A549 (cell line): ENCODE results near the gene RHOT2. TPM values are rescaled to one million over a fixed set of nuclear protein-coding genes. Genes with fewer than 3 reads are reported as not detected.

Experiments used
- ATAC-seq, 2 experiments: fragments of 200-7000 bp in 1 of 2; fragments of >200 bp in 1 of 2; cut with Nextera tagmentation in 1 of 2; cut with Tn5 transposase in 1 of 2; 3 replicates each; pipeline versions ENCODE4 v1.8.0 to v1.9.1; 2018 to 2020; ENCODE audit warnings: mild to moderate bottlenecking in 1 of 2, moderate library complexity in 1 of 2
- CTCF ChIA-PET: fragments of 300-600 bp; sonication (Branson Sonifier 250); formaldehyde crosslinking; extraction: SDS; loops from one replicate; lab custom pipeline; 2021; ENCODE audit warnings: antibody characterized with exemption, inconsistent platforms; lab: Yijun Ruan, JAX
- POLR2A ChIA-PET: fragments of 350-600 bp; formaldehyde crosslinking; extraction: SDS; loops from one replicate; lab custom pipeline; 2021; ENCODE audit warnings: antibody characterized with exemption, inconsistent platforms; lab: Yijun Ruan, JAX
- DNase-seq, 2 experiments: peaks; one replicate each; pipeline versions ENCODE4 v3.0.0 to v3.0.0-alpha.2; 2011 to 2016; ENCODE audit warnings: low read depth in 1 of 2, low spot score in 1 of 2
- FAIRE-seq: peaks from 2 replicates; lab custom pipeline; 2011; peaks lifted over from hg19 to GRCh38; lab: Jason Lieb, UNC
- H3K27ac ChIP-seq, 2 experiments: fragments of >200 bp; sonication (Bioruptor Twin); formaldehyde crosslinking; 3 replicates each; pipeline ENCODE4 v1.5.1; 2016 to 2017
- H3K4me1 ChIP-seq: fragments of >200 bp; sonication (Bioruptor Twin); formaldehyde crosslinking; 3 replicates; pipeline ENCODE4 v1.6.1; 2016
- H3K4me2 ChIP-seq: fragments of >200 bp; sonication (Bioruptor Twin); formaldehyde crosslinking; 3 replicates; pipeline ENCODE4 v1.6.1; 2016
- H3K4me3 ChIP-seq: fragments of >200 bp; sonication (Bioruptor Twin); formaldehyde crosslinking; 3 replicates; pipeline ENCODE4 v1.5.1; 2016
- H3K9me3 ChIP-seq: fragments of >200 bp; sonication (Bioruptor Twin); formaldehyde crosslinking; 3 replicates; pipeline ENCODE4 v1.6.1; 2016
- CBX8 ChIP-seq: fragments of 200-600 bp; sonication (generic); IDR thresholded peaks from 2 replicates; pipeline ENCODE4 v1.6.1; 2016
- CHD4 ChIP-seq: fragments of 200-600 bp; sonication (generic); IDR thresholded peaks from 2 replicates; pipeline ENCODE4 v1.6.1; 2016; ENCODE audit warnings: antibody characterized with exemption, mild to moderate bottlenecking, borderline replicate concordance
- HOXA7 ChIP-seq: fragments of 250-450 bp; sonication (Bioruptor Pico); IDR thresholded peaks from 2 replicates; pipeline ENCODE4 v1.5.0; 2020; ENCODE audit warnings: mild to moderate bottlenecking, moderate library complexity
- KDM5A ChIP-seq: fragments of 200-600 bp; sonication (generic); IDR thresholded peaks from 2 replicates; pipeline ENCODE4 v1.6.1; 2016; ENCODE audit warnings: antibody characterized with exemption, mild to moderate bottlenecking
- MAZ ChIP-seq: fragments of 150-350 bp; IDR thresholded peaks from 2 replicates; pipeline ENCODE4 v1.6.1; 2014; ENCODE audit warnings: antibody characterized with exemption, low read depth, low read length, borderline replicate concordance
- MYC ChIP-seq: IDR thresholded peaks from 2 replicates; pipeline ENCODE4 v1.6.1; 2012; ENCODE audit warnings: mild to moderate bottlenecking, inconsistent platforms, low read length, improper control_type of control experiment, borderline replicate concordance
- RARB ChIP-seq: fragments of 250-450 bp; sonication (Bioruptor Pico); IDR thresholded peaks from 2 replicates; pipeline ENCODE4 v1.8.0; 2021; ENCODE audit warnings: mild to moderate bottlenecking, moderate library complexity
- SMC3 ChIP-seq: fragments of >200 bp; sonication (Bioruptor Twin); formaldehyde crosslinking; IDR thresholded peaks from 3 replicates; pipeline ENCODE4 v1.6.1; 2018; ENCODE audit warnings: inconsistent platforms
- ZNF302 ChIP-seq: fragments of 250-450 bp; sonication (Bioruptor Pico); IDR thresholded peaks from 2 replicates; pipeline ENCODE4 v1.9.0; 2021; ENCODE audit warnings: inconsistent platforms, mild to moderate bottlenecking, moderate library complexity
- WGBS: methylation state at CpG from one replicate; pipeline ENCODE4 v1.1.6; 2017; ENCODE audit errors: missing lambda C conversion rate; 5-methylcytosine and 5-hydroxymethylcytosine counted together
- polyA plus RNA-seq, 4 experiments: library from polyadenylated mRNA; depleted of rRNA in 3 of 4; stranded (reverse); fragments of >200 nt; fragmentation: RNase III in 1 of 4; extraction: RNeasy Plus Mini Kit Qiagen cat#74134 plus additional on column Dnase treatment in 1 of 4; gene quantifications; 2 replicates in 3 of 4; 3 replicates in 1 of 4; pipeline ENCODE4 v1.2.3, GENCODE V29; 2011 to 2017
- TF ChIP-seq, protein P1 (sequence below): fragments of >200 bp; sonication (Bioruptor Twin); formaldehyde crosslinking; IDR thresholded peaks from 2 replicates; pipeline ENCODE4 v1.6.1; 2016
- TF ChIP-seq, protein P2 (sequence below): fragments of 200-600 bp; sonication (generic); IDR thresholded peaks from 2 replicates; pipeline ENCODE4 v1.6.1; 2016; ENCODE audit warnings: antibody characterized with exemption, mild to moderate bottlenecking, moderate library complexity
- TF ChIP-seq, protein P3 (sequence below): IDR thresholded peaks from 2 replicates; pipeline ENCODE4 v1.6.1; 2012
- TF ChIP-seq, protein P4 (sequence below): fragments of >200 bp; sonication (Bioruptor Twin); formaldehyde crosslinking; IDR thresholded peaks from 3 replicates; pipeline ENCODE4 v1.5.1; 2016

Gene RHOT2
- polyA plus RNA-seq, 2 of the 4 experiments (the other 2 are of a cell fraction), result 38.0 to 83.1 TPM

DNA sequence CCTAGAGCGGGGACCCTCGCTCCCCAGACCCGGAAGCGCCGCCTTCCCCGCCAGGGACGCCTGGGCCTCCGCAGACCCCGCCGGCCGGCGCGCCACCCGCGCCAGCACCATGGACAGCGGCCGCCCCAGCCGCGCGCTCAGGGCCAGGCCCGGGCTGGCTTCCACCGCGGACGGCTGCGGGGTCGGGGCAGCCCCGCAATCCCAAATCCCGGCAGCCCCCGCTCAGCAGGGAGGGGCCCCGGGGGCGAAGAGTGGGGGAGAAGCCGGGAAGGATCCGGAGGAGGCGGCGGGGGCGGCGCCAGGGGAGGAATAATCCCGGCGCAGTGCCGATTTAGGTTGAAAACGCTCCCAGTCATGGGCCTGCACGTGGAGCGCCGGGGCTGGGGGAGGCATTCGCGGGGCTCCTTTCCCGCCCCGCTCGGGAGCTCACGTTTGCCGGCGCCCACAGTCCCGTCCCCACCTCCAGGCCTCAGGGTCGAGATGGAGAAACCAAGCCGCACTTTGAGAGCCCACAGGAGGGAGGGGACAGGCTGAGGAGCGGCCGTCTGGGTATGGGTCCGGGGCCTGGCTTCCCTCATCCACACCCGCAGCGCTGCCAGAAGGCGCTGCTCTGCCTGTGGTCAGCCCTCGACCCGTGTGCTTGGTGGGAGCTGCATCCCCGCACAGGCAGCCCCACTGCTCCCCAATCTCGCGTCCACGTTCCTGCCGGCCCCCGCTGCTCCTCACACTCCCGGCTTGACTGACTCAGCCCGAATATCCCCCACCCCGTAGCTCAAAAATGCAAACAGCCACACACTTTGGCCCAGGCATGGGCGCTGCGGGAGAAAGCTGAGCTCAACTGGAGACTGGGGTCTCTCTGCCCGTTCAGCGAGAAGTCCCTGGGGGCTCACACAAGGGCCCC lies 33.0 kb downstream of the RHOT2 start:
- no peaks in the 10 kb centered on the region for H3K9me3 ChIP-seq
- TF ChIP-seq, protein P1, sequence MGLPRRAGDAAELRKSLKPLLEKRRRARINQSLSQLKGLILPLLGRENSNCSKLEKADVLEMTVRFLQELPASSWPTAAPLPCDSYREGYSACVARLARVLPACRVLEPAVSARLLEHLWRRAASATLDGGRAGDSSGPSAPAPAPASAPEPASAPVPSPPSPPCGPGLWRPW, result no peak
- TF ChIP-seq CHD4 (no peak), MAZ (no peak), KDM5A (no peak), RARB (CRISPR knock-in tag) (no peak)
- TF ChIP-seq, protein P2, sequence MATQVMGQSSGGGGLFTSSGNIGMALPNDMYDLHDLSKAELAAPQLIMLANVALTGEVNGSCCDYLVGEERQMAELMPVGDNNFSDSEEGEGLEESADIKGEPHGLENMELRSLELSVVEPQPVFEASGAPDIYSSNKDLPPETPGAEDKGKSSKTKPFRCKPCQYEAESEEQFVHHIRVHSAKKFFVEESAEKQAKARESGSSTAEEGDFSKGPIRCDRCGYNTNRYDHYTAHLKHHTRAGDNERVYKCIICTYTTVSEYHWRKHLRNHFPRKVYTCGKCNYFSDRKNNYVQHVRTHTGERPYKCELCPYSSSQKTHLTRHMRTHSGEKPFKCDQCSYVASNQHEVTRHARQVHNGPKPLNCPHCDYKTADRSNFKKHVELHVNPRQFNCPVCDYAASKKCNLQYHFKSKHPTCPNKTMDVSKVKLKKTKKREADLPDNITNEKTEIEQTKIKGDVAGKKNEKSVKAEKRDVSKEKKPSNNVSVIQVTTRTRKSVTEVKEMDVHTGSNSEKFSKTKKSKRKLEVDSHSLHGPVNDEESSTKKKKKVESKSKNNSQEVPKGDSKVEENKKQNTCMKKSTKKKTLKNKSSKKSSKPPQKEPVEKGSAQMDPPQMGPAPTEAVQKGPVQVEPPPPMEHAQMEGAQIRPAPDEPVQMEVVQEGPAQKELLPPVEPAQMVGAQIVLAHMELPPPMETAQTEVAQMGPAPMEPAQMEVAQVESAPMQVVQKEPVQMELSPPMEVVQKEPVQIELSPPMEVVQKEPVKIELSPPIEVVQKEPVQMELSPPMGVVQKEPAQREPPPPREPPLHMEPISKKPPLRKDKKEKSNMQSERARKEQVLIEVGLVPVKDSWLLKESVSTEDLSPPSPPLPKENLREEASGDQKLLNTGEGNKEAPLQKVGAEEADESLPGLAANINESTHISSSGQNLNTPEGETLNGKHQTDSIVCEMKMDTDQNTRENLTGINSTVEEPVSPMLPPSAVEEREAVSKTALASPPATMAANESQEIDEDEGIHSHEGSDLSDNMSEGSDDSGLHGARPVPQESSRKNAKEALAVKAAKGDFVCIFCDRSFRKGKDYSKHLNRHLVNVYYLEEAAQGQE, result peak; percentile 98
- TF ChIP-seq, protein P3, sequence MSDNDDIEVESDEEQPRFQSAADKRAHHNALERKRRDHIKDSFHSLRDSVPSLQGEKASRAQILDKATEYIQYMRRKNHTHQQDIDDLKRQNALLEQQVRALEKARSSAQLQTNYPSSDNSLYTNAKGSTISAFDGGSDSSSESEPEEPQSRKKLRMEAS, result peak; percentile 31; the same call in 1 of the 2 replicates
- POLR2A ChIA-PET, result interaction anchor here (1.4 kb wide), 1 partner anchor 20 kb away, joined by 3 read pairs; the partner anchor contains the start of gene ANTKMT
- FAIRE-seq (no peak), ATAC-seq (peak; percentile 36 to 64; a peak in 4 of 6 replicates), DNase-seq (no peak)
- peak overlapping the region; percentile 21; the same call in 1 of the 3 replicates for H3K4me3 ChIP-seq
- CTCF ChIA-PET, result interaction anchor here (2.2 to 4.1 kb wide), 3 partner anchors 10 to 84 kb away, joined by 9 to 33 read pairs (median 11); no protein-coding TSS in a partner anchor
- WGBS, result 12% methylated on average over 19 of the region's 76 CpGs
- H3K4me2 ChIP-seq, result peak overlapping the region; percentile 78
- no peak overlapping the region for H3K27ac ChIP-seq
- H3K4me1 ChIP-seq, result peaks cover 19% of the 10 kb centered on the region

DNA sequence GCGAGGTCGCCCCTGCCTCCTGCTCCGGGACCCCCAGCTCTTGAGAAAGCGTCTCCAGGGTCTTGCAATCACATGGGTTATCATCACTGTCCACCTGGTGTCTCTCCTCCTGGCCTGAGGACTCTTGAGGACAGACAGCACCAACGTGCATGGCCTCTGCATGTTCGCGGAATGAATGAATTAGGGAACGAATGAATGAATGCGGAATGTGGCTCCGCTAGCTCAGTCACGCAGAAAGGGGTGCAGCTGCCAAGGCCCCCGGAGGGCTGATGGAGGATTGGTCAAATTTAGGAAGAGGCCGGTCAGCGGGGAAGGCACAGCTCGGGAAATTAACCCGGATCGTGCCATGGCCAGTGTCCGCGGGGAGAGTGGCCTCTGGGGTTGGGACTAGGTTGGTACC lies 34.4 kb downstream of the RHOT2 start:
- DNase-seq, result no peak
- no peak for FAIRE-seq
- Histone ChIP-seq H3K4me2 (no peak overlapping the region), H3K9me3 (no peaks in the 10 kb centered on the region), H3K27ac (no peak overlapping the region), H3K4me1 (peaks cover 32% of the 10 kb centered on the region)
- ATAC-seq, result no peak
- POLR2A ChIA-PET, result interaction anchor here (1.4 kb wide), 2 partner anchors 12 to 19 kb away, joined by 3 to 4 read pairs; partner anchors contain the start of genes ANTKMT and WDR24
- WGBS, result 68% methylated on average over 19 of the region's 19 CpGs
- TF ChIP-seq MYC (no peak), HOXA7 (CRISPR knock-in tag) (no peak), ZNF302 (CRISPR knock-in tag) (no peak), SMC3 (no peak), CBX8 (no peak)
- TF ChIP-seq, protein P4, sequence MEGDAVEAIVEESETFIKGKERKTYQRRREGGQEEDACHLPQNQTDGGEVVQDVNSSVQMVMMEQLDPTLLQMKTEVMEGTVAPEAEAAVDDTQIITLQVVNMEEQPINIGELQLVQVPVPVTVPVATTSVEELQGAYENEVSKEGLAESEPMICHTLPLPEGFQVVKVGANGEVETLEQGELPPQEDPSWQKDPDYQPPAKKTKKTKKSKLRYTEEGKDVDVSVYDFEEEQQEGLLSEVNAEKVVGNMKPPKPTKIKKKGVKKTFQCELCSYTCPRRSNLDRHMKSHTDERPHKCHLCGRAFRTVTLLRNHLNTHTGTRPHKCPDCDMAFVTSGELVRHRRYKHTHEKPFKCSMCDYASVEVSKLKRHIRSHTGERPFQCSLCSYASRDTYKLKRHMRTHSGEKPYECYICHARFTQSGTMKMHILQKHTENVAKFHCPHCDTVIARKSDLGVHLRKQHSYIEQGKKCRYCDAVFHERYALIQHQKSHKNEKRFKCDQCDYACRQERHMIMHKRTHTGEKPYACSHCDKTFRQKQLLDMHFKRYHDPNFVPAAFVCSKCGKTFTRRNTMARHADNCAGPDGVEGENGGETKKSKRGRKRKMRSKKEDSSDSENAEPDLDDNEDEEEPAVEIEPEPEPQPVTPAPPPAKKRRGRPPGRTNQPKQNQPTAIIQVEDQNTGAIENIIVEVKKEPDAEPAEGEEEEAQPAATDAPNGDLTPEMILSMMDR, result no peak
- TF ChIP-seq, all 56 proteins: peak for 0
- CTCF ChIA-PET, result interaction anchor here (1.7 to 25.1 kb wide), 5 partner anchors 9 to 83 kb away, joined by 9 to 656 read pairs (median 11); partner anchors contain the start of genes ANTKMT, CCDC78, CIAO3 and HAGHL
- H3K4me3 ChIP-seq, result no peak overlapping the region
